Esophagus squamous epithelium (tissue), 5 donors: ENCODE measurements around the gene PRPS2. TPM values are rescaled to one million over a fixed set of nuclear protein-coding genes. Genes with fewer than 3 reads are reported as not detected.

Experiments used
- DNase-seq: peaks from one replicate; lab custom pipeline; 2025; lab: John Stamatoyannopoulos, UW
- H3K27ac ChIP-seq, 4 donors: fragments of 200-600 bp; sonication (generic); one replicate each; pipeline ENCODE4 v1.5.1; 2016 to 2019; ENCODE audit warnings: mild to moderate bottlenecking in 1 of 4
- H3K27me3 ChIP-seq, 4 donors: fragments of 200-600 bp; sonication (generic); 1 replicate in 3 of 4; 2 replicates in 1 of 4; pipeline versions ENCODE4 v1.5.1 to v1.6.0; 2017 to 2021; ENCODE audit warnings: antibody characterized with exemption in 1 of 4
- H3K36me3 ChIP-seq, 3 donors: fragments of 200-600 bp; sonication (generic); one replicate each; pipeline ENCODE4 v1.5.1; 2016 to 2019
- H3K4me1 ChIP-seq, 3 donors: fragments of 200-600 bp; sonication (generic); one replicate each; pipeline ENCODE4 v1.5.1; 2017 to 2019
- H3K4me3 ChIP-seq, 4 donors: fragments of 200-600 bp; sonication (generic); 1 replicate in 3 of 4; 2 replicates in 1 of 4; pipeline ENCODE4 v1.5.1; 2016 to 2019; ENCODE audit warnings: mild to moderate bottlenecking in 2 of 4, moderate library complexity in 1 of 4
- H3K9me3 ChIP-seq, 3 donors: fragments of 200-600 bp; sonication (generic); one replicate each; pipeline ENCODE4 v1.5.1; 2016 to 2019
- POLR2A ChIP-seq, 4 donors: fragments of 450-650 bp; IDR thresholded peaks; one replicate each; pipeline ENCODE4 v1.6.1; 2017; ENCODE audit warnings: antibody characterized with exemption in 4 of 4, mild to moderate bottlenecking in 4 of 4, moderate library complexity in 3 of 4
- WGBS, 2 donors: methylation state at CpG; one replicate each; pipeline ENCODE4 v1.1.5; 2018; 5-methylcytosine and 5-hydroxymethylcytosine counted together
- intact Hi-C: fragments of 100-400 bp; cut with DNase I; formaldehyde crosslinking; loops from one replicate; pipeline ENCODE4 v1.15.0; 2022
- total RNA-seq, 4 donors: library from RNA; depleted of rRNA; stranded (reverse); fragments of >200 nt; gene quantifications; one replicate each; pipeline ENCODE4 v1.1.0, GENCODE V29; 2016
- TF ChIP-seq, protein P1 (sequence below), 6 experiments: fragments of 450-650 bp in 4 of 6; fragments of 200-600 bp in 2 of 6; sonication (generic) in 2 of 6; IDR thresholded peaks; one replicate each; pipeline ENCODE4 v1.5.1; 2016 to 2019; ENCODE audit warnings: antibody characterized with exemption in 6 of 6, mild to moderate bottlenecking in 4 of 6, moderate library complexity in 4 of 6
- donor health status: DM: yes; HTN: yes; CAD: no.

Gene PRPS2
- total RNA-seq, 4 donors from 2014 or later: 19.4 to 43.2 (median 25.3) TPM

- Histone ChIP-seq H3K36me3 (peaks cover 0 to 36% (median 0%) of the 10 kb centered on the region in 3 donors), H3K27ac (peak overlapping the region in 1 of 4 donors; percentile 36), H3K4me1 (no peaks in the 10 kb centered on the region), H3K4me3 (no peak overlapping the region), H3K9me3 (no peaks in the 10 kb centered on the region), H3K27me3 (no peaks in the 10 kb centered on the region)
- intact Hi-C loops: loop anchor here (10.0 kb wide), 1 partner anchor 76 kb away; no protein-coding TSS in a partner anchor
- DNase-seq: no peak
- WGBS, 2 donors: 37 to 61% methylated on average over 3 to 8 of the region's 9 CpGs
- TF ChIP-seq, protein P1, sequence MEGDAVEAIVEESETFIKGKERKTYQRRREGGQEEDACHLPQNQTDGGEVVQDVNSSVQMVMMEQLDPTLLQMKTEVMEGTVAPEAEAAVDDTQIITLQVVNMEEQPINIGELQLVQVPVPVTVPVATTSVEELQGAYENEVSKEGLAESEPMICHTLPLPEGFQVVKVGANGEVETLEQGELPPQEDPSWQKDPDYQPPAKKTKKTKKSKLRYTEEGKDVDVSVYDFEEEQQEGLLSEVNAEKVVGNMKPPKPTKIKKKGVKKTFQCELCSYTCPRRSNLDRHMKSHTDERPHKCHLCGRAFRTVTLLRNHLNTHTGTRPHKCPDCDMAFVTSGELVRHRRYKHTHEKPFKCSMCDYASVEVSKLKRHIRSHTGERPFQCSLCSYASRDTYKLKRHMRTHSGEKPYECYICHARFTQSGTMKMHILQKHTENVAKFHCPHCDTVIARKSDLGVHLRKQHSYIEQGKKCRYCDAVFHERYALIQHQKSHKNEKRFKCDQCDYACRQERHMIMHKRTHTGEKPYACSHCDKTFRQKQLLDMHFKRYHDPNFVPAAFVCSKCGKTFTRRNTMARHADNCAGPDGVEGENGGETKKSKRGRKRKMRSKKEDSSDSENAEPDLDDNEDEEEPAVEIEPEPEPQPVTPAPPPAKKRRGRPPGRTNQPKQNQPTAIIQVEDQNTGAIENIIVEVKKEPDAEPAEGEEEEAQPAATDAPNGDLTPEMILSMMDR (IDR thresholded peaks at IDR 0.05): no peak
- no peak for TF ChIP-seq POLR2A (IDR thresholded peaks at IDR 0.05)
Observed at GRCh38 chrX:12819222-12819621, 28.0 kb downstream of the PRPS2 start.

- Histone ChIP-seq H3K4me1 (no peaks in the 10 kb centered on the region), H3K36me3 (peaks cover 0 to 46% (median 0%) of the 10 kb centered on the region in 3 donors), H3K9me3 (no peaks in the 10 kb centered on the region), H3K27ac (no peak overlapping the region), H3K27me3 (no peaks in the 10 kb centered on the region), H3K4me3 (no peak overlapping the region)
- intact Hi-C loops: no loop called here
- TF ChIP-seq POLR2A (IDR thresholded peaks at IDR 0.05): no peak
- TF ChIP-seq, protein P1 (IDR thresholded peaks at IDR 0.05): no peak
- no peak for DNase-seq
- 83 to 89% methylated on average over 4 to 6 of the region's 7 CpGs for WGBS, 2 donors
Observed at GRCh38 chrX:12820737-12821136, 29.5 kb downstream of the PRPS2 start.

DNA sequence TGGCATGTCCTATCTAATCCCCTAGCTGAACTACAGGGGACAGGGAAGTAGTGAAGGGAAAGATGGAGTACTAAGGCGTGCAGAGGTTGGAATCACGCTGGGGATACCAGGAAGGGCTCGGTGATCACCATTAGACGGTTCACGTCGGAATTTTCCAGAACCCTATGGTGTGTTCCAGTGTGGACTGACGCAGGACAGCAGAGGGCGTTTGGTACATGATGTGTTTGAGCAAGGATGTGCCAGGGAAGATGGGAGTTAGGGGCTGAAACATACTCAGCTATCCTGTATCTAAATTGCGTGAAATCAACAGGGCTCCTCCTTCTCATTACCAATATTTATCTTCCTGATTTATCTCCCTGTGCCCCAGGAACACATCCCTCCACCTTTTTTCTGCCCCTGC, 33.7 kb downstream of the PRPS2 start:
- Histone ChIP-seq H3K4me1 (no peaks in the 10 kb centered on the region), H3K4me3 (no peak overlapping the region), H3K9me3 (no peaks in the 10 kb centered on the region), H3K27me3 (no peaks in the 10 kb centered on the region), H3K27ac (no peak overlapping the region), H3K36me3 (peaks cover 0 to 46% (median 0%) of the 10 kb centered on the region in 3 donors)
- no peak for DNase-seq
- TF ChIP-seq POLR2A (IDR thresholded peaks at IDR 0.05): no peak
- TF ChIP-seq, protein P1 (IDR thresholded peaks at IDR 0.05): no peak
- 83% methylated on average over 1 to 9 of the region's 9 CpGs for WGBS, 2 donors
- intact Hi-C loops: no loop called here

DNA sequence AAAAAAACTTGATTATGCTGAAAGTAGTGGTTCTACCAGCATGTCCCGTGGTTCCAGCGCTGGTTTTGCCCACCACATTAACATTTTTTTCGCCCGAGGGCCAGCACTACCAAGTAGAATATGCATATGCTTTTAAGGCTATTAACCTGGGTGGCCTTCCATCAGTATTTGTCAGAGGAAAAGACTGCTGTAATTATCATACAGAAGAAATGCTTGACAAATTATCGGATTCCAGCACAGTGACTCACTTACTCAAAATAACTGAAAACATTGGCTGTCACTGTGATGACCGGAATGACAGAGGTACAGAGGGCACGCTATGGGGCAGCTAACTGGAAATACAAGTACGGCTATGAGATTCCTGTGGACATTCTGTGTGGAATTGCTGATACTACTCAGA, 34.6 kb downstream of the PRPS2 start:
- Histone ChIP-seq H3K4me1 (no peaks in the 10 kb centered on the region), H3K9me3 (no peaks in the 10 kb centered on the region), H3K4me3 (no peak overlapping the region), H3K27ac (no peak overlapping the region), H3K36me3 (peaks cover 0 to 38% (median 0%) of the 10 kb centered on the region in 3 donors), H3K27me3 (no peaks in the 10 kb centered on the region)
- no peak for TF ChIP-seq POLR2A (IDR thresholded peaks at IDR 0.05)
- TF ChIP-seq, protein P1 (IDR thresholded peaks at IDR 0.05): no peak
- DNase-seq: no peak
- intact Hi-C loops: no loop called here
- WGBS, 2 donors: 84 to 90% methylated on average over 8 of the region's 8 CpGs

DNA sequence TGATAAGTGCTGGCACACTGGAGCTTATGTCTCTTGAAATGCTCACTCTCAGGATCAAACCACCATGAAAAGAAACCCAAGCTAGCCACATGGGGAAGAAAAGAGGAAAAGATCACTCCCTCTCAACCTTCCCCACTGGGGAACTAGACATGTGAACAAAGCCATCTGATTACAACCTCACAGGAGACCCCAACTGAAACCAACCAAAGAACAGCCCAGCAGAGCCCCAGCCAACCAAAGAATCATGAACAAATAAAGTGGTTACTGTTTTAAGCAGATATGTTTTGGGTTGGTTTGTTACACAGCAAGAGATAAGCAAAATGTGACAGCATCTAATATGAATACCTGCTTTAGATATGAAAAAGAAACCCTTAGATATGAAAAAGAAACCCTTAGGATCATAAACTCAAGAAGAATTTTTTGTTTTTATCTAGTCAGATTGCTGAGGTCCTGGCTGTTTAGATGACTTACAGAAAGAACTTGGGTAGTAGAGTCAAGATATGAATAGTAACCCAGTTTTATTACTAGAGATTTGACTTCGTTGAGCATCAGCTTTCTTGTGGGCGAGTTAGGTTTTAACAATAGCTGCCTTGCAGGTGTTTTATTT, 52.0 kb downstream of the PRPS2 start:
- no peaks in the 10 kb centered on the region for H3K36me3 ChIP-seq
- H3K4me1 ChIP-seq: no peaks in the 10 kb centered on the region
- intact Hi-C loops: no loop called here
- no peak overlapping the region for H3K4me3 ChIP-seq
- no peak for DNase-seq
- peaks cover 0 to 5% (median 1%) of the 10 kb centered on the region in 4 donors for H3K27me3 ChIP-seq
- no peaks in the 10 kb centered on the region for H3K9me3 ChIP-seq
- no peak overlapping the region for H3K27ac ChIP-seq
- 71 to 88% methylated on average over 2 of the region's 2 CpGs for WGBS, 2 donors
- TF ChIP-seq POLR2A (IDR thresholded peaks at IDR 0.05): no peak
- TF ChIP-seq, protein P1 (IDR thresholded peaks at IDR 0.05): no peak
